ENCODE results near the gene MYO16. TPM values are rescaled to one million over a fixed set of nuclear protein-coding genes. Genes with fewer than 3 reads are reported as not detected.

Gene MYO16
- polyA plus RNA-seq, 3 donors: 0.37 to 0.60 (median 0.44) TPM

GRCh38 chr13:109256866-109257760, 627.7 kb downstream of the MYO16 start:
- DNase-seq (ENCODE audit: extremely low read depth in 1 of 11, low read depth in 9 of 11, low spot score in 4 of 11): peak in 7 of 11 donors; percentile 17 to 39 (median 22)
